H1 (cell line): ENCODE data around the gene RAB4B. TPM values are rescaled to one million over a fixed set of nuclear protein-coding genes. Genes with fewer than 3 reads are reported as not detected.

ENCODE experiments used
- CTCF ChIA-PET: fragments of 300-600 bp; sonication (Branson Sonifier 250); formaldehyde crosslinking; loops from one replicate; lab custom pipeline; 2021; ENCODE audit not compliant: partially characterized antibody; lab: Charles Lee
- POLR2A ChIA-PET: fragments of 300-600 bp; sonication (Branson Sonifier 250); formaldehyde crosslinking; loops from one replicate; lab custom pipeline; 2021; ENCODE audit warnings: inconsistent platforms; ENCODE audit not compliant: partially characterized antibody; lab: Charles Lee
- DNase-seq, 2 experiments: peaks; one replicate each; pipeline versions ENCODE4 v3.0.0 to v3.0.0-alpha.2; 2010 to 2022; ENCODE audit warnings: low spot score in 2 of 2, low read depth in 1 of 2, mixed read lengths in 1 of 2
- FAIRE-seq: peaks from 2 replicates; lab custom pipeline; 2011; peaks lifted over from hg19 to GRCh38; lab: Jason Lieb, UNC
- H2AFZ ChIP-seq: 2 replicates; pipeline ENCODE4 v1.8.1; 2012; ENCODE audit warnings: low read length, inconsistent platforms
- H2AK5ac ChIP-seq: 2 replicates; pipeline ENCODE4 v1.6.1; 2013; ENCODE audit warnings: low read depth, low read length
- H2BK120ac ChIP-seq: replicated peaks from 2 replicates; pipeline ENCODE3; 2013; ENCODE audit warnings: low read depth, low read length, inconsistent platforms
- H2BK12ac ChIP-seq: 2 replicates; pipeline ENCODE4 v1.6.1; 2013; ENCODE audit warnings: low read depth, low read length
- H2BK15ac ChIP-seq: 2 replicates; pipeline ENCODE4 v1.6.1; 2013; ENCODE audit warnings: low read length
- H2BK20ac ChIP-seq: 2 replicates; pipeline ENCODE4 v1.6.1; 2013; ENCODE audit warnings: low read length
- H2BK5ac ChIP-seq: 2 replicates; pipeline ENCODE4 v1.6.1; 2013; ENCODE audit warnings: low read depth, low read length
- H3K14ac ChIP-seq: 2 replicates; pipeline ENCODE4 v1.6.1; 2013; ENCODE audit warnings: inconsistent platforms; ENCODE audit not compliant: insufficient read length
- H3K18ac ChIP-seq: 2 replicates; pipeline ENCODE4 v1.6.1; 2013; ENCODE audit warnings: low read length; ENCODE audit errors: extremely low read depth
- H3K23ac ChIP-seq: 2 replicates; pipeline ENCODE4 v1.6.1; 2013; ENCODE audit warnings: inconsistent platforms; ENCODE audit not compliant: insufficient read length
- H3K23me2 ChIP-seq: 2 replicates; pipeline ENCODE4 v1.6.1; 2013; ENCODE audit warnings: low read depth, low read length
- H3K27ac ChIP-seq: 2 replicates; pipeline ENCODE4 v1.6.1; 2011; ENCODE audit warnings: low read depth, low read length, inconsistent platforms
- H3K27me3 ChIP-seq, 4 experiments: replicated peaks in 1 of 4; 1 replicate in 1 of 4; 2 replicates in 3 of 4; pipeline versions ENCODE4 v1.6.1 to v1.8.1; 2011 to 2013; ENCODE audit warnings: low read length in 3 of 4, mild to moderate bottlenecking in 3 of 4, inconsistent platforms in 2 of 4, mixed read lengths in 2 of 4, moderate library complexity in 1 of 4; ENCODE audit not compliant: control insufficient read depth in 3 of 4, insufficient read depth in 3 of 4; ENCODE audit errors: extremely low read depth in 1 of 4
- H3K36me3 ChIP-seq, 4 experiments: 2 replicates each; pipeline versions ENCODE4 v1.6.1 to v1.8.1; 2011 to 2013; ENCODE audit warnings: mild to moderate bottlenecking in 4 of 4, low read length in 3 of 4, moderate library complexity in 2 of 4, control low read depth in 1 of 4, inconsistent platforms in 1 of 4; ENCODE audit not compliant: insufficient read depth in 4 of 4, control insufficient read depth in 2 of 4
- H3K4ac ChIP-seq: replicated peaks from 2 replicates; pipeline ENCODE3; 2013; ENCODE audit warnings: low read length, low read depth, mixed read lengths, inconsistent platforms; ENCODE audit not compliant: insufficient read length
- H3K4me1 ChIP-seq, 4 experiments: replicated peaks in 1 of 4; 1 replicate in 1 of 4; 2 replicates in 3 of 4; pipeline versions ENCODE4 v1.6.1 to v1.8.1; 2011 to 2013; ENCODE audit warnings: low read length in 3 of 4, inconsistent platforms in 2 of 4, mixed read lengths in 1 of 4; ENCODE audit not compliant: insufficient read depth in 4 of 4, control insufficient read depth in 3 of 4
- H3K4me2 ChIP-seq, 2 experiments: 2 replicates each; pipeline versions ENCODE4 v1.6.1 to v1.8.1; 2011 to 2013; ENCODE audit warnings: low read depth in 2 of 2, low read length in 2 of 2, control low read depth in 1 of 2, inconsistent platforms in 1 of 2, mild to moderate bottlenecking in 1 of 2; ENCODE audit not compliant: insufficient read depth in 1 of 2
- H3K4me3 ChIP-seq, 4 experiments: fragments of 200-600, 300-600 bp in 1 of 4; sonication (generic), shearing (Covaris generic), sonication (Bioruptor Twin) in 1 of 4; 2 replicates each; pipeline versions ENCODE4 v1.5.1 to v1.8.1; 2011 to 2016; ENCODE audit warnings: low read length in 4 of 4, low read depth in 3 of 4, control low read depth in 2 of 4, inconsistent platforms in 2 of 4, mild to moderate bottlenecking in 2 of 4, mixed read lengths in 1 of 4, moderate library complexity in 1 of 4; ENCODE audit not compliant: insufficient read depth in 2 of 4; ENCODE audit errors: extremely low read depth in 1 of 4
- H3K56ac ChIP-seq: replicated peaks from 2 replicates; pipeline ENCODE3; 2013; ENCODE audit warnings: low read depth, mild to moderate bottlenecking, mixed read lengths, low read length, inconsistent platforms; ENCODE audit not compliant: insufficient read length
- H3K79me1 ChIP-seq: 2 replicates; pipeline ENCODE4 v1.6.1; 2013; ENCODE audit warnings: low read depth, low read length, control low read depth
- H3K79me2 ChIP-seq, 2 experiments: 2 replicates each; pipeline versions ENCODE4 v1.6.1 to v1.8.1; 2012 to 2013; ENCODE audit warnings: low read length in 2 of 2, mild to moderate bottlenecking in 2 of 2, inconsistent platforms in 1 of 2; ENCODE audit not compliant: insufficient read depth in 2 of 2, control insufficient read depth in 1 of 2
- H3K9ac ChIP-seq, 4 experiments: replicated peaks in 1 of 4; 1 replicate in 1 of 4; 2 replicates in 3 of 4; pipeline versions ENCODE4 v1.6.1 to v1.8.1; 2011 to 2013; ENCODE audit warnings: low read depth in 3 of 4, low read length in 3 of 4, control low read depth in 2 of 4, mild to moderate bottlenecking in 2 of 4, moderate library complexity in 2 of 4, inconsistent platforms in 1 of 4; ENCODE audit errors: extremely low read depth in 1 of 4
- H3K9me3 ChIP-seq, 2 experiments: 2 replicates each; pipeline versions ENCODE4 v1.6.1 to v1.8.1; 2012 to 2013; ENCODE audit warnings: mild to moderate bottlenecking in 2 of 2, moderate library complexity in 2 of 2, control low read depth in 1 of 2, inconsistent platforms in 1 of 2, low read depth in 1 of 2, low read length in 1 of 2, mixed read lengths in 1 of 2; ENCODE audit not compliant: insufficient read depth in 2 of 2
- H4K20me1 ChIP-seq, 2 experiments: replicated peaks in 1 of 2; 2 replicates each; pipeline versions ENCODE3 to v1.8.1; 2011 to 2013; ENCODE audit warnings: inconsistent platforms in 2 of 2, low read length in 2 of 2, mild to moderate bottlenecking in 1 of 2; ENCODE audit not compliant: insufficient read depth in 2 of 2, control insufficient read depth in 1 of 2
- H4K5ac ChIP-seq: 2 replicates; pipeline ENCODE4 v1.6.1; 2013; ENCODE audit warnings: low read length, low read depth, mixed read lengths, inconsistent platforms; ENCODE audit not compliant: insufficient read length
- H4K8ac ChIP-seq: 2 replicates; pipeline ENCODE4 v1.8.0; 2013; ENCODE audit warnings: mild to moderate bottlenecking, moderate library complexity, low read length, inconsistent platforms; ENCODE audit not compliant: insufficient read depth; ENCODE audit errors: extremely low read depth
- H4K91ac ChIP-seq: replicated peaks from 2 replicates; pipeline ENCODE3; 2013; ENCODE audit warnings: low read length, mixed read lengths, inconsistent platforms; ENCODE audit not compliant: insufficient read length
- BACH1 ChIP-seq: IDR thresholded peaks from 2 replicates; pipeline ENCODE4 v1.6.1; 2012; ENCODE audit warnings: low read length, improper control_type of control experiment
- EGR1 ChIP-seq: IDR thresholded peaks from 2 replicates; pipeline ENCODE4 v1.6.1; 2011; ENCODE audit warnings: low read depth, low read length, borderline replicate concordance
- HDAC6 ChIP-seq: IDR thresholded peaks from one replicate; pipeline ENCODE4 v1.7.1; 2012; ENCODE audit warnings: low read depth, mild to moderate bottlenecking, inconsistent platforms, low read length, moderate library complexity
- JUND ChIP-seq: IDR thresholded peaks from 2 replicates; pipeline ENCODE4 v1.6.1; 2011; ENCODE audit warnings: mild to moderate bottlenecking, improper control_type of control experiment, low read length
- KDM4A ChIP-seq: IDR thresholded peaks from one replicate; pipeline ENCODE4 v1.7.1; 2012; ENCODE audit warnings: low read depth, mild to moderate bottlenecking, moderate library complexity, low read length, inconsistent platforms; ENCODE audit not compliant: severe bottlenecking
- POLR2A ChIP-seq, 2 experiments: IDR thresholded peaks; 1 replicate in 1 of 2; 2 replicates in 1 of 2; pipeline ENCODE4 v1.6.1; 2011; ENCODE audit warnings: low read depth in 2 of 2, low read length in 2 of 2, mild to moderate bottlenecking in 2 of 2; ENCODE audit errors: control extremely low read depth in 1 of 2
- POLR2AphosphoS5 ChIP-seq: IDR thresholded peaks from 2 replicates; pipeline ENCODE4 v1.6.1; 2011; ENCODE audit warnings: low read depth, low read length
- WGBS, 2 experiments: shearing (Covaris generic) in 1 of 2; methylation state at CpG; one replicate each; pipeline versions ENCODE4 v1.1.6 to v1.1.7; 2013 to 2015; ENCODE audit warnings: low lambda C conversion rate in 2 of 2, mixed read lengths in 2 of 2, inconsistent platforms in 1 of 2, low coverage in 1 of 2, missing lambda C conversion rate in 1 of 2; ENCODE audit not compliant: insufficient replicate concordance in 2 of 2, insufficient coverage in 1 of 2, insufficient read length in 1 of 2; ENCODE audit errors: extremely low coverage in 1 of 2, missing lambda C conversion rate in 1 of 2; 5-methylcytosine and 5-hydroxymethylcytosine counted together
- polyA plus RNA-seq, 7 experiments: library from polyadenylated mRNA; depleted of rRNA in 3 of 7; stranded (reverse) in 5 of 7; unstranded in 2 of 7; fragments of >200 nt in 5 of 7; fragments of 200-250 nt in 2 of 7; gene quantifications; 1 replicate in 5 of 7; 2 replicates in 1 of 7; 4 replicates in 1 of 7; pipeline versions ENCODE4 v1.2.1 to v1.2.3, GENCODE V29; 2011 to 2013; ENCODE audit warnings: missing spikeins in 2 of 7, mixed read lengths in 2 of 7
- total RNA-seq: library from RNA; stranded (reverse); fragmentation: NEBNext Ultra II Directional; extraction: Animal tissue kit (Norgen Biotek cat#: 25700); gene quantifications from 2 replicates; pipeline ENCODE4 v1.2.1, GENCODE V29; 2021
- TF ChIP-seq, protein P1 (sequence below), 3 experiments: IDR thresholded peaks; 1 replicate in 2 of 3; 2 replicates in 1 of 3; pipeline versions ENCODE4 v1.5.1 to v1.6.1; 2011; ENCODE audit warnings: low read length in 3 of 3, mild to moderate bottlenecking in 3 of 3, inconsistent platforms in 2 of 3, low read depth in 1 of 3, moderate library complexity in 1 of 3; ENCODE audit not compliant: insufficient read depth in 1 of 3; ENCODE audit errors: control extremely low read depth in 1 of 3
- TF ChIP-seq, protein P2 (sequence below): IDR thresholded peaks from 2 replicates; pipeline ENCODE4 v1.6.1; 2012; ENCODE audit warnings: inconsistent platforms

The RAB4B gene
- total and polyA plus RNA-seq, 2 of the 8 experiments (the other 6 are each of a cell fraction or from before 2014, with no cell fraction given), result 15.9 to 28.6 TPM

DNA sequence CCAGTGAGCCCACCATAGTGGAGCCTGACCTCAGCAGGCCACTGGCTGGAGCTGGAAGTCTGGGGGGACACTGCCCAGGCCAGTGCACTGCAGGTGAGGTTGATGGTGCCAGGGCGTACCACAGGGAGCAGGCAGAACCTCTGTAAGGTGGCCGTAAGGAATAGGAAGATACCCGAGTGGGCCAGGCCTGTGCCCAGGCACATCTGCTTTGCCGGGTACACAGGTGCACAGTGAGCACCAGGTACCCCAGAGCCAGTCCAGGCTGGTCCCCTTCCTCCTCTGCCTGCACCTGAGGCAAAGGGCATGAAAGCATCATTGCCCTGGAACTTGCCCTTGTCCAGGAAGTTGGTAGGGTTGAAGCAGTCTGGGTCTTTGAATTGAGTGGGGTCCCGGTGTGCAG, 30.4 kb downstream of the RAB4B start:
- Histone ChIP-seq H3K56ac (no peak overlapping the region), H3K4me1 (peaks cover 6 to 47% (median 20%) of the 10 kb centered on the region in 4 experiments), H2BK5ac (no peak overlapping the region), H3K36me3 (peaks cover 3 to 26% (median 13%) of the 10 kb centered on the region in 4 experiments; a peak in 6 of 8 replicates), H3K79me2 (peaks cover 0 to 38% of the 10 kb centered on the region in 2 experiments; a peak in 3 of 4 replicates), H2BK15ac (no peak overlapping the region)
- TF ChIP-seq JUND, result no peak
- no peak for TF ChIP-seq BACH1
- no peak for TF ChIP-seq KDM4A
- TF ChIP-seq POLR2A (IDR thresholded peaks at IDR 0.05; ENCODE audit: control extremely low read depth in 1 of 2, low read depth in 2 of 2, low read length in 2 of 2), result no peak
- TF ChIP-seq, protein P1, sequence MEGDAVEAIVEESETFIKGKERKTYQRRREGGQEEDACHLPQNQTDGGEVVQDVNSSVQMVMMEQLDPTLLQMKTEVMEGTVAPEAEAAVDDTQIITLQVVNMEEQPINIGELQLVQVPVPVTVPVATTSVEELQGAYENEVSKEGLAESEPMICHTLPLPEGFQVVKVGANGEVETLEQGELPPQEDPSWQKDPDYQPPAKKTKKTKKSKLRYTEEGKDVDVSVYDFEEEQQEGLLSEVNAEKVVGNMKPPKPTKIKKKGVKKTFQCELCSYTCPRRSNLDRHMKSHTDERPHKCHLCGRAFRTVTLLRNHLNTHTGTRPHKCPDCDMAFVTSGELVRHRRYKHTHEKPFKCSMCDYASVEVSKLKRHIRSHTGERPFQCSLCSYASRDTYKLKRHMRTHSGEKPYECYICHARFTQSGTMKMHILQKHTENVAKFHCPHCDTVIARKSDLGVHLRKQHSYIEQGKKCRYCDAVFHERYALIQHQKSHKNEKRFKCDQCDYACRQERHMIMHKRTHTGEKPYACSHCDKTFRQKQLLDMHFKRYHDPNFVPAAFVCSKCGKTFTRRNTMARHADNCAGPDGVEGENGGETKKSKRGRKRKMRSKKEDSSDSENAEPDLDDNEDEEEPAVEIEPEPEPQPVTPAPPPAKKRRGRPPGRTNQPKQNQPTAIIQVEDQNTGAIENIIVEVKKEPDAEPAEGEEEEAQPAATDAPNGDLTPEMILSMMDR (IDR thresholded peaks at IDR 0.05; ENCODE audit: control extremely low read depth in 1 of 3, insufficient read depth in 1 of 3, low read depth in 1 of 3, low read length in 3 of 3), result no peak
- TF ChIP-seq, protein P2, sequence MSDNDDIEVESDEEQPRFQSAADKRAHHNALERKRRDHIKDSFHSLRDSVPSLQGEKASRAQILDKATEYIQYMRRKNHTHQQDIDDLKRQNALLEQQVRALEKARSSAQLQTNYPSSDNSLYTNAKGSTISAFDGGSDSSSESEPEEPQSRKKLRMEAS, result no peak
- TF ChIP-seq EGR1, result no peak
- 0 out of 2 replicates have a peak, but pooled peaks have one; percentile 47 for TF ChIP-seq POLR2AphosphoS5
- no peak for TF ChIP-seq HDAC6
- TF ChIP-seq, all 59 proteins: peak for 1
- Histone ChIP-seq H2BK120ac (no peak overlapping the region), H4K20me1 (peaks cover 32 to 44% of the 10 kb centered on the region in 2 experiments), H3K4me2 (no peak overlapping the region), H3K4ac (no peak overlapping the region), H4K8ac (no peak overlapping the region), H2BK20ac (no peak overlapping the region), H3K23me2 (peaks cover 12% of the 10 kb centered on the region; the same call in 1 of the 2 replicates), H4K5ac (no peak overlapping the region), H3K18ac (no peak overlapping the region), H3K14ac (no peak overlapping the region), H3K4me3 (no peak overlapping the region), H2AK5ac (no peak overlapping the region), H3K27ac (no peak overlapping the region), H2AFZ (no peak overlapping the region), H3K79me1 (peaks cover 18% of the 10 kb centered on the region), H3K9me3 (no peaks in the 10 kb centered on the region), H3K9ac (no peak overlapping the region; a peak in 1 of 7 replicates), H4K91ac (no peak overlapping the region), H2BK12ac (no peak overlapping the region), H3K23ac (no peak overlapping the region), H3K27me3 (peaks cover 0 to 3% (median 0%) of the 10 kb centered on the region in 4 experiments; a peak in 2 of 7 replicates)
- WGBS, 2 experiments, result 100% methylated on average over 5 of the region's 5 CpGs; no CpG with 5 or more reads in 1 of the 2 experiments
- CTCF ChIA-PET, result interaction anchor here (1.2 to 4.4 kb wide), 11 partner anchors 8 to 146 kb away, joined by 3 to 26 read pairs (median 7); partner anchors contain the start of genes COQ8B, ITPKC and RAB4B
- FAIRE-seq, result no peak
- DNase-seq, result no peak
- POLR2A ChIA-PET, result interaction anchor here (1.7 to 15.7 kb wide), 6 partner anchors 10 to 65 kb away, joined by 5 to 241 read pairs (median 24); partner anchors contain the start of genes ACTMAP, EGLN2, MIA and RAB4B
